Astrocyte of the cerebellum (primary cell): ENCODE results near the gene HSPBP1.

Experiments
- DNase-seq: peaks from one replicate; pipeline ENCODE4 v3.0.0-alpha.2; 2011; ENCODE audit warnings: low read depth
- H3K4me3 ChIP-seq: 2 replicates; pipeline ENCODE4 v1.5.1; 2011; ENCODE audit warnings: mild to moderate bottlenecking, low read depth, low read length, moderate library complexity
- CTCF ChIP-seq: IDR thresholded peaks from 2 replicates; pipeline ENCODE4 v1.5.1; 2012; ENCODE audit warnings: low read length, low read depth, moderate library complexity, mild to moderate bottlenecking; ENCODE audit errors: missing control alignments
- in situ Hi-C: cut with HindIII; loops from 2 replicates; pipeline ENCODE4 v1.10.0; 2017; ENCODE audit warnings: low sequenced_read_pairs

The HSPBP1 gene

DNA sequence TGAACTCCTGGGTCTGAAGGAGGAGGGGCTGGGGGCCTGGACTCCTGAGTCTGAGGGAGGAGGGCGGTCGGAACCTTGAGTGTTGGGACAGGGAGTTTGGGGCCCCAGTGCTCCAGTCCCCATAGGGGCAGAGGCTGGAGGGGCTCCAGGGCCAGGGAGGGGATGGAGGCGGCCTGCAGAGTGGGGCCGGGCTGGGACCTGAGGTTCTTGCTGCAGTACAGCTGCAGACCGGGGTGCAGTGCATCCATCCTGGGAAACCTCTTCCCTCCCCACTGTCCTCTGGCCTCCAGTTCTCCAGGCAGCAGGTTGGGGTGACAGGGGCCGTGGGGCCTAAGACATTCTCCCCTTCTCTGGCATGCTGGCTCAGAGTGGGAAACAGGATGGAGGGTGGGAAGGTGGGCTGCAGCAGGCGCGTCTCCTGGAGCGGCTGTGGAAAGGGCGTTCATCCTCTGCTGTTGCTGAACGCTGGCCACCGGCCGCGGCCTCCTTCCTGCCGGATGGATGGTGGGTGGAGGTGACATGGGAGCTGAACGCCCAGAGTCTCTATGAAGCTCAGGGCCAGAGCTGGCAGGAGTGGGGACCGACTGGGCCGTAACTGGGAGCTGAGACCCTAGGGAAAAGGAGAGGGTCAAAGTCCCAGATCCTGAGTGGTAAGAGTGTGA lies 5.5 kb upstream of the HSPBP1 start:
- in situ Hi-C loops, result no loop called here
- TF ChIP-seq CTCF, result no peak
- H3K4me3 ChIP-seq, result peak overlapping the region; percentile 43
- DNase-seq, result no peak

- TF ChIP-seq CTCF, result no peak
- in situ Hi-C loops, result no loop called here
- H3K4me3 ChIP-seq, result peak overlapping the region; percentile 43
- DNase-seq, result no peak
Measured at GRCh38 chr19:55284405-55285058, 4.6 kb upstream of the HSPBP1 start.

- H3K4me3 ChIP-seq, result peak within 1 kb of the TSS; percentile 43
- no peak for DNase-seq
- in situ Hi-C loops, result no loop called here
- no peak for TF ChIP-seq CTCF
Measured at GRCh38 chr19:55283548-55284377, 3.9 kb upstream of the HSPBP1 start, which contains the start of gene BRSK1. TSS of gene BRSK1 (plus strand) at chr19:55283997. CDS start at chr19:55284443, 446 bp downstream.

DNA sequence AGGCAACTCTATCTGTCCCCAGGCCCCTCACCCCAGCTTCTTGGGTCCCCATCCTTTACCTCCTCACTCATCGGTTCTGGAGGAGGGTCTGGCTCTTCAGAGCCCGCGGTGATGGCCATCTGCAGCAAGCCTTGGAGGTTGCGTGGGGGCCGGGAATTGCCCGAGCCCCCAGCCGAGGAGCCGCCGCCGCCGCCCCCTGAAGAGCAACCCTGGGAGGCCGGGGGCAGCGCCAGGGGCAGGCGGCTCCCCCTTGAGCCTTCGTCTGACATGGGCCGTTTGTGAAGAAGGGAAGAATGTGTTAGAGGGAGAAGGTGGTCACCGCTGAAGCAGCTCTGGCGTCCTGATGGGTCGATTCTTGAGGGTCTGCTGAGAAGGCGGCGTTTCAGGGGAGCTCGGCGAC lies 570 bp downstream of the HSPBP1 start:
- TF ChIP-seq CTCF, result no peak
- DNase-seq, result no peak
- H3K4me3 ChIP-seq, result peak overlapping the region; percentile 82
- in situ Hi-C loops, result no loop called here

DNA sequence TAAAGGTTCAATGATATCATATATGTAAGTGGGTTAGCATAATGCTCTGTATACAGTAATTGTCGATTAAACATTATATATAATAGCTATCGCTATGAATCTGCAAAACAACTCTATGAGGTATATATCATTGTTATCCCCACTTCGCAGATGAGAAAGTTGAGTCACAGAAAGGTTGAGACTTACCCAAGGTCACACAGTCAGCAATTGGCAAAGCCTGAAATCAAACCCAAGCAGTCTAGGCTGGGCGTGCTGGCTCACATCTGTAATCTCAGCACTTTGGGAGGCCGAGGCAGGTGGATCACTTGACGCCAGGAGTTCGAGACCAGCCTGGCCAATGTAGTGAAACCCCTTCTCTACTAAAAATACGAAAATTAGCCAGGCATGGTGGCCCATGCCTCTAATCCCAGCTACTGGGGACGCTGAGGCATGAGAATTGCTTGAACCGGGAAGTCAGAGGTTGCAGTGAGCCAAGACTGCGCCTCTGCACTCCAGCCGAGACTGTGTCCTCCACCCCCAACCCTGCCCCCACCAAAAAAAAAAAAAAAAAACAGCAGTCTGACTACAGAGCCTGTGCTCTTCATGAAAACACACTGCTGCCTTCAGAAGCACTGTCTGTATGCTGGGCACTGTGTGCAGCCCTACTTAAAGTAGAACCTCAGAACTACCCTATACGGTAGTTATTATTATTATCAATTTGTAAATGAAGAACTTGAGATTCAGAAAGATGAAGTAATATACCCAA lies 1.3 kb downstream of the HSPBP1 start:
- peak overlapping the region; percentile 82 for H3K4me3 ChIP-seq
- TF ChIP-seq CTCF, result no peak
- DNase-seq, result no peak
- in situ Hi-C loops, result no loop called here

GRCh38 chr19:55277494-55277893 lies 2.4 kb downstream of the HSPBP1 start:
- in situ Hi-C loops, result no loop called here
- no peak for TF ChIP-seq CTCF
- DNase-seq, result no peak
- no peak overlapping the region for H3K4me3 ChIP-seq
